ENCODE data around the gene TP53. TPM values are rescaled to one million over a fixed set of nuclear protein-coding genes. Genes with fewer than 3 reads are reported as not detected.
"Not testable (repeated sequence)": the region's sequence is repeated elsewhere in the genome, so short reads cannot be mapped to it uniquely, and the experiment has no call there.

Gene TP53
- polyA plus RNA-seq, 1 experiment = 48.4 TPM

DNA sequence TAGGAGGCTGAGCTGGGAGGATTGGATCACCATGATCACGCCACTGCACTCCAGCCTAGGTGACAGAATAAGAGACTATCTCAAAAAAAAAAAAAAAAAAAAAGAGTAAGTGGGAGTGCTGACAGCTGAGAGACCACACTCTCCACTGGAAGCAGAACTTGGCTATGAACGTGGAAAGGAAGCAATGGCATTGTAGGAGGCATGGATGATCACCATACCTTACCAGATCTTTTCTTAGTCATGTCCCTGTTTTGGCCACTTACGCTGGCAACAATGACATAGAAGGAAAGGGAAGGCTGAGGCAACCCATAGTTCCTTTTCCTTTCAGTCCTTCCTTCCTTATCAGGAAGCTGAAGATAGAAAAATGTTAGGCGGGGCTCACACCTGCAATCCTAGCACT is 40.3 kb downstream of the TP53 start:
- no peaks in the 10 kb centered on the region for H3K36me3 ChIP-seq (ENCODE audit: control insufficient read depth, insufficient read depth, low read length)
- POLR2A ChIA-PET = no interaction called here
- H3K27me3 ChIP-seq (ENCODE audit: control insufficient read depth, insufficient read depth, low read length) = peaks cover 22% of the 10 kb centered on the region
- DNase-seq (ENCODE audit: low read depth) = no peak
- TF ChIP-seq CTCF (IDR thresholded peaks at IDR 0.05; ENCODE audit: insufficient read depth, low read depth, low read length) = no peak
- CTCF ChIA-PET = interaction anchor here (1.1 to 1.5 kb wide), 2 partner anchors 15 to 41 kb away, joined by 3 to 7 read pairs; partner anchors contain the start of gene TP53
- H3K4me3 ChIP-seq (ENCODE audit: low read depth, low read length) = no peak overlapping the region

GRCh38 chr17:7646457-7646856 is 40.8 kb downstream of the TP53 start:
- no peaks in the 10 kb centered on the region for H3K36me3 ChIP-seq (ENCODE audit: control insufficient read depth, insufficient read depth, low read length)
- no peak for TF ChIP-seq CTCF (IDR thresholded peaks at IDR 0.05; ENCODE audit: insufficient read depth, low read depth, low read length)
- H3K4me3 ChIP-seq (ENCODE audit: low read depth, low read length) = no peak overlapping the region
- ChIA-PET CTCF (interaction anchor here (1.1 kb wide), 1 partner anchor 14 kb away, joined by 3 read pairs; no protein-coding TSS in a partner anchor), POLR2A (no interaction called here)
- peaks cover 18% of the 10 kb centered on the region for H3K27me3 ChIP-seq (ENCODE audit: control insufficient read depth, insufficient read depth, low read length)
- DNase-seq (ENCODE audit: low read depth) = no peak

DNA sequence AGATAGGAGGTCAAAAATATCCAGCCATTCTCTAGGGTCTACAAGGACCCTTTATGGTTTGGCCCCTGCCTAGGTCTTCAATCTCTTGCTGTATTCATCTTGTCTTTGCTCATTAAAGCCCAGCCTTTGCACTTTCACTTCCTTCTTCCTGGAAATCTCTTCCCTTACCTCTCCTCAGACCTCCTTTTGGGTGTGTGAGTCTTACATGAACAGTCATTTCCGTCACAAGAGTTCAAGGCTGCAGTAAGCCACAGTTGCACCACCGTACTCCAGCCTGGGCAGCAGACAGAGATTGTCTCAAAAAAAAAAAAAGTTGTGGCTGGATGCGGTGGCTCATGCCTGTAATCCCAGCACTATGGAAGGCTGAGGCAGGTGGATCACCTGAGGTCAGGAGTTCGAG is 42.5 kb downstream of the TP53 start:
- H3K4me3 ChIP-seq (ENCODE audit: low read depth, low read length) = no peak overlapping the region
- CTCF ChIA-PET = interaction anchor here (0.6 to 1.7 kb wide), 3 partner anchors 11 to 13 kb away, joined by 4 to 6 read pairs (median 4); no protein-coding TSS in a partner anchor
- POLR2A ChIA-PET = no interaction called here

DNA sequence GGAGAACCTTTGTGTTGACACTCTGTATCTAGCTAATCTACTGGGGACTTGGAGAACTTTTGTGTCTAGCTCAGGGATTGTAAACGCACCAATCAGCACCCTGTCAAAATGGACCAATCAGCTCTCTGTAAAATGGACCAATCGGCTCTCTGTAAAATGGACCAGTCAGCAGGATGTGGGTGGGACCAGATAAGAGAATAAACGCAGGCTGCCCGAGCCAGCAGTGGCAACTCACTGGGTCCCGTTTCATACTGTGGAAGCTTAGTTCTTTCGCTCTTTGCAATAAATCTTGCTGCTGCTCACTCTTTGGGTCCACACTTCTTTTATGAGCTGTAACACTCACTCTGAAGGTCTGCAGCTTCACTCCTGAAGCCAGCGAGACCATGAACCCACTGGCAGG is 45.7 kb downstream of the TP53 start:
- DNase-seq (ENCODE audit: low read depth); H3K27me3 ChIP-seq (ENCODE audit: control insufficient read depth, insufficient read depth, low read length); POLR2A ChIA-PET; H3K36me3 ChIP-seq (ENCODE audit: control insufficient read depth, insufficient read depth, low read length); H3K4me3 ChIP-seq (ENCODE audit: low read depth, low read length): not testable (repeated sequence)
- CTCF ChIA-PET = interaction anchor here (1.4 to 1.9 kb wide), 3 partner anchors 9 to 72 kb away, joined by 3 to 11 read pairs (median 5); no protein-coding TSS in a partner anchor

More for the DNA sequence above, 42.5 kb downstream of the TP53 start:
- H3K36me3 ChIP-seq (ENCODE audit: control insufficient read depth, insufficient read depth, low read length) = no peaks in the 10 kb centered on the region
- TF ChIP-seq CTCF (IDR thresholded peaks at IDR 0.05; ENCODE audit: insufficient read depth, low read depth, low read length) = no peak
- DNase-seq (ENCODE audit: low read depth) = no peak
- peaks cover 6% of the 10 kb centered on the region for H3K27me3 ChIP-seq (ENCODE audit: control insufficient read depth, insufficient read depth, low read length)

- Histone ChIP-seq H3K27me3 (ENCODE audit: control insufficient read depth, insufficient read depth, low read length) (no peaks in the 10 kb centered on the region), H3K36me3 (ENCODE audit: control insufficient read depth, insufficient read depth, low read length) (no peaks in the 10 kb centered on the region), H3K4me3 (ENCODE audit: low read depth, low read length) (no peak overlapping the region)
- ChIA-PET CTCF (interaction anchor here (1.4 to 1.9 kb wide), 2 partner anchors 8 to 11 kb away, joined by 5 to 11 read pairs; no protein-coding TSS in a partner anchor), POLR2A (no interaction called here)
- no peak for DNase-seq (ENCODE audit: low read depth)
- TF ChIP-seq CTCF (IDR thresholded peaks at IDR 0.05; ENCODE audit: insufficient read depth, low read depth, low read length) = no peak
Observed at GRCh38 chr17:7640783-7641182, 46.5 kb downstream of the TP53 start.

DNA sequence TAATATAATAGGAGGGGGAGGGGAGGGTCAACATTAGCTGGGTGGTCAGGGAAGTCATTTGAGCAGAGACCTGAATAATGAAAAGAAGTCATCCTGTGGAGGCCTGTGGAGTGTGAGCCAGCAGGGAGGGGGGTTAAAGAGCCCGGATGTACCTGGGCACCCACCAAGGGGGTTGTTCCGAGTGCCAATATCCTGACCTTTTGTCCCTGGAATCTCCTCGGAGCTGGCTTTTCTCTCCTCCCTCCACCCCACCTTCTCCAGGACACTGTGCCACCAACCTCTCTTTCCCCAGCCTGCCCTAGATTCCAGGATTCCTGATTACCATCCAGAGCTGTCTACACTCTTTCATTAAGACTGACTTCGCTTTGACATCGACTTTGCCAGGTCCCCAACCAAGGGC is 51.1 kb downstream of the TP53 start:
- no peaks in the 10 kb centered on the region for H3K27me3 ChIP-seq (ENCODE audit: control insufficient read depth, insufficient read depth, low read length)
- no peak for TF ChIP-seq CTCF (IDR thresholded peaks at IDR 0.05; ENCODE audit: insufficient read depth, low read depth, low read length)
- H3K4me3 ChIP-seq (ENCODE audit: low read depth, low read length) = no peak overlapping the region
- POLR2A ChIA-PET = no interaction called here
- DNase-seq (ENCODE audit: low read depth) = no peak
- H3K36me3 ChIP-seq (ENCODE audit: control insufficient read depth, insufficient read depth, low read length) = no peaks in the 10 kb centered on the region
- CTCF ChIA-PET = interaction anchor here (1.3 to 7.9 kb wide), 3 partner anchors 9 to 50 kb away, joined by 3 to 91 read pairs (median 5); partner anchors contain the start of genes SAT2, TP53 and WRAP53
